NCI-H1694 (cell line): ENCODE measurements around the gene RBKS.
A peak's percentile ranks its signal among the peaks of the same experiment; 100 is the strongest.
"Not testable (repeated sequence)": the region's sequence is repeated elsewhere in the genome, so short reads cannot be mapped to it uniquely, and the experiment has no call there.

Source experiments
- DNase-seq: peaks from one replicate; lab custom pipeline; 2025; lab: John Stamatoyannopoulos, UW

Gene RBKS

GRCh38 chr2:27798948-27799645 lies 91.1 kb downstream of the RBKS start:
- no peak for DNase-seq

- no peak for DNase-seq
These were observed 91.7 kb downstream of the RBKS start for GRCh38 chr2:27798486-27798885.

DNA sequence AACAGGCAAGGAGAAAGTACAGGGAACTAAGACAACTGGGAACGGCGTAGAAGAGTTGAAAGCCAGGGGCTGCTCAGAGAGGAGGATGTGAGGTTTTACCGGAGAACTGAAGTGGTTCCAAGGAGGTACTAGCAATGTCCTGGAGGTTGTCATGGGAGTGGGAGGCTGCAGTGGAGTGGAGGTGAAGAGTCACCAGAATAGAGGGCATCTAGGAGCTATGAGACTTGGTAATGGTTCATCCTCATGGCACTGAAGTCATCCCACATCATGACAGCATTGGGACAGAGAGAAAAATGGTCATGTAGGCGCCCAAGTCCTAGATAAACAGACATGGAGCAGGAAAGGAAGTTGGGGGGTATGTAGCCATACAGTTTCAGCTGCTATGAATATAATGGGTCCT lies 92.3 kb downstream of the RBKS start:
- no peak for DNase-seq

GRCh38 chr2:27796791-27797765 lies 93.1 kb downstream of the RBKS start:
- DNase-seq, result no peak

GRCh38 chr2:27795868-27796277 lies 94.3 kb downstream of the RBKS start:
- DNase-seq, result no peak

DNA sequence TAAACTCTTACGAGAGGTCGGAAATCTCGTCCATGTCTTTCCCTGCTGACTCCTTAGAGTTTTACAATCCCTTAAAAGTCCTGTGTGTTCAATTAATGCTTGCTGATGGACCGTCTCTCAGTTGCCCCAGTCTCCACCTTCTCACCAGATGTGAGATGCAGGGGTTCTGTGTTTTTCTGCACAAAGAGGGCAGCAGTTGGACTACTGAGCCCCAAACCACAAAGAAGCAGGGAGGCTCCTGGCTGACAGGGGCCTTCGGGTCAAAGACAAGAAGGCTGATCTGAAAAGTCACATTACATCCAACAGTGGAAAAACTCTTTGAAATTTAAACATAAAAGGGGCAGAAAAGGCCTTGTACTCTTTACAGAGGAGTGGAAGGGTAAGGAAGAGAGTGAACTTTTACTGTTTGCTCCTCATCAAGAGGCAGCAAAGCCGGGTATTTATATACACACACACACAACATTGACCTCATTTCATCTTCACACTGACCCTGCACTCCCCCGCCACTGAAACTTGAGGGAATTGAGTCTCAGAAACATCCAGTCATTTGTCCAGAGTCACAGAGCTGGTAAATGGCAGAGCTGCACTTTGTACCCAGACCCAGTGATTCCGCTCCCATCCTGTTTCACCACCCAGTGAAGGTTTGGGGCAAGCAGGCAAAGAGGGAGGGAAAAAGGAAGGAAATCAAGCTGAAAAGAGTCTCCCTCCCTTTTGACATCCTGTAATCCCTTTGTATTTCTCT lies 94.9 kb downstream of the RBKS start:
- no peak for DNase-seq

GRCh38 chr2:27792759-27793158 lies 97.4 kb downstream of the RBKS start:
- no peak for DNase-seq

DNA sequence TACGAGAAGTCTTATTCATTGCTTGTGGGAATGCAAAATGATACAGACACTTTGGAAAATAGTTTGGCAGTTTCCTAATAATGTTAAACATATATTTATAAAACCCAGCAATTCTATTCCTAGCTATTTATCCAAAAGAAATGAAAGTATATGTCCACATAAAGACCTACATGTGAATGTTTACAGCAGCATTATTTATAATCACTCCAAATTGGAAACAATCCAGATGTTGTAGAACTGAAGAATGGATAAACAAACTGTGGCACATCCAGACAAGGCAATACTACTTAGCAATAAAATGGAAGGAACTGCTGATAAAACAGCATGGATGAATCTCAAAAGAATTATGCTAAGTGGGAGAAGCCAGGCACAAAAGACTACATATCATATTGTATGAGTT lies 99.4 kb downstream of the RBKS start:
- DNase-seq, result no peak

GRCh38 chr2:27782701-27783100 lies 107.5 kb downstream of the RBKS start:
- no peak for DNase-seq

DNA sequence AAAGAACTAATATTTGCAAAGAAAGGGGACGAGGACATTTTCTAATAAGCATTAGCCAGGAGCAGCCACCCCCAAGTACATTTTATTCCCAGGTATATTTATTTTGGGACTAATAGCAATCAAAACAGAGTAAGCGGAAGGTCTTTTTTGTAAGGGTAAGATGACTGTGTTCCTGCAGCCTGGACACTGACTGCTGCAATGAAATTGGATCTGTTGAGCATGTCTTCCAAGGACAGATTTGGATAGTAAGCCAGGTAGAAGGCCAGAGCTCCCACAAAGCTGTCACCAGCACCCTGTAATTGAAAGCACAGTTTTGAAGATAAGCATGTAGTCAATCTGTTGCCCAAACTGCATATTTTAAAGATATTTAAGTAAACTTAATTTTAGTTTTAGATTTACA lies 108.7 kb downstream of the RBKS start:
- no peak for DNase-seq

- DNase-seq, result no peak
These were observed 110.7 kb downstream of the RBKS start for GRCh38 chr2:27779417-27780055.

DNA sequence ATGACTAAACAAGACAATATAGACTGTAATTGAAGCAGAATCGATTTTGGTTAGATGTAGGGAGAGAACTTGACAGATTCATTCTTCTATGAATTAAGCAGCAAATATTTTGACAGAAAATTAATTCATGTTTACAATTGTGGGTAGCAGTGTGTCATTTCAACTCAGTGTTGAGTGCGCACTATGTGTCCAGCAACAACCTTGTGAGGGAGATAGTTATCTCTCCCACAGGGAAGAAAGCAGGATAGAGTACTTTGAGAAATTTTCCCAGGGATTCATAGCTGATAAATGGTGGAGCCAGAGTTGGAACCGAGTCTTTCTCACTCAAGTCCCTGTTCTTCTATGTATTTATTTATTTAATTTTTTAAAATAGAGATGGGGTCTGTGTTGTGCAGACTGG lies 113.5 kb downstream of the RBKS start:
- DNase-seq, result no peak

DNA sequence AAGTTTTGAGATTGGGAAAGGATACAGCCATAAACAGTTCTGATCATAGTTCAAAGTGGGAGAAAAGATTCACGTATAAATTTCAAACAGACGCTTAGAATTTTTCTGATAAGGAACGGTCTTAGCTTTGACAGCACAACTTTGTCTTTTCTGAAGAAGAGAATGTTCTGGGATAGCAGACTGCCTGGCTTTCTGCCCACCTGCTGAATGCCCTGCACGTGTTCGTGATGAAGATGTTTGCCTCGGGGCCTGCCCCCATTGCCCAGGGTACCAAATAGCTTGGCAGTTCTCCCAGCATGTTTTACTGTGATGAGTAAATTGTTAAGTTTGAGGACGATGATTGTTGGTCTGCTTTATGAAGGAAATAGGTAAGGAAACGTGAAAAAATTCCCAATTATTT lies 114.1 kb downstream of the RBKS start:
- no peak for DNase-seq

- no peak for DNase-seq
These were observed 116.2 kb downstream of the RBKS start for GRCh38 chr2:27773959-27774358.

- DNase-seq, result no peak
These were observed 117.4 kb downstream of the RBKS start for GRCh38 chr2:27772804-27773203.

- DNase-seq, result peak; percentile 86
These were observed 118.4 kb downstream of the RBKS start, which contains the start of gene MRPL33 for GRCh38 chr2:27771548-27772335. Gene MRPL33 (plus strand): TSS chr2:27771719. CDS start chr2:27771778, 59 bp downstream.

- no peak for DNase-seq
These were observed 119.0 kb downstream of the RBKS start for GRCh38 chr2:27771202-27771547.

DNA sequence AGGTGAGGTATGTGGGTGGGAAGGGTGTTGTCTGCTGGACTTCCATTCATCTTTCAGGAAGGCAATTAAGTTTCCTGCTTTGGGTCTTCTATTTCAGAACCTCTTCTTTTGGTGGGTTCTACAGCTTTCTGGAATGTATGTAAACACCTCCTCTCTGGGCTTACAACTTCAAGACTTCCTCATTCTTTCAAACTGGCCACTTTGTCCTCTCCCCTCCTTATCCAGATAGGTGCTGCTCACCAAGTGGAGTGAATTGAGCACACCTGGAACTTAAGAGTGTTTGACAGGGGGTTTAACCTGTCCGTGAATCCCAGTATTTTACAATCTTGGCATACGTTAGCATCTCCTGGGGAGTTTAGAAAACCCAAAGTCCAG lies 123.9 kb downstream of the RBKS start:
- no peak for DNase-seq

GRCh38 chr2:27765621-27766286 lies 124.4 kb downstream of the RBKS start:
- DNase-seq, result no peak

GRCh38 chr2:27764526-27764925 lies 125.7 kb downstream of the RBKS start:
- DNase-seq, result not testable (repeated sequence)

DNA sequence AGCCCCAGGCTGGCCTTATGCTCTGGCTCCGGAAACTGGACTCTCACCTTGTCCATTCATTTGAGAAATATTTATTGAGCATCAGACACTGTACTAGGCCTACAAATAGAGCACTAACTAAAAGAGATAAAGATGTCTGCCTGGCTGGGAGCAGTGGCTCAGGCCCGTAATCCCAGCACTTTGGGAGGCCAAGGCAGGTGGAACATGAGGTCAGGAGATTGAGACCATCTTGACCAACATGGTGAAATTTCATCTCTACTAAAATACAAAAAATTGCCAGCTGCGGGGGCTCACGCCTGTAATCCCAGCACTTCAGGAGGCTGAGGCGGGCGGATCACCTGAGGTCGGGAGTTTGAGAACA lies 126.3 kb downstream of the RBKS start:
- no peak for DNase-seq
